Vagina (tissue), 2 donors: Measurements from ENCODE around the gene BMP2K. TPM values are rescaled to one million over a fixed set of nuclear protein-coding genes. Genes with fewer than 3 reads are reported as not detected.
"Not testable (repeated sequence)": the region's sequence is repeated elsewhere in the genome, so short reads cannot be mapped to it uniquely, and the experiment has no call there.

Experiments used
- DNase-seq, 2 donors: peaks; one replicate each; pipeline ENCODE4 v3.0.0-alpha.2; 2017; ENCODE audit errors: extremely low spot score in 2 of 2
- H3K27ac ChIP-seq: fragments of 200-600 bp; sonication (generic); one replicate; pipeline ENCODE4 v1.5.1; 2019
- H3K27me3 ChIP-seq: fragments of 200-600 bp; sonication (generic); one replicate; pipeline ENCODE4 v1.5.1; 2019
- H3K36me3 ChIP-seq, 2 donors: fragments of 200-600 bp; sonication (generic); one replicate each; pipeline ENCODE4 v1.5.1; 2017 to 2019
- H3K4me1 ChIP-seq: fragments of 200-600 bp; sonication (generic); one replicate; pipeline ENCODE4 v1.5.1; 2019
- H3K4me3 ChIP-seq, 2 donors: fragments of 200-600 bp; sonication (generic); 1 replicate in 1 of 2; 2 replicates in 1 of 2; pipeline ENCODE4 v1.5.1; 2016 to 2019
- H3K9me3 ChIP-seq: fragments of 200-600 bp; sonication (generic); one replicate; pipeline ENCODE4 v1.5.1; 2019
- CTCF ChIP-seq, 3 experiments: fragments of 450-650 bp in 2 of 3; fragments of 200-600 bp in 1 of 3; sonication (generic) in 1 of 3; IDR thresholded peaks; one replicate each; pipeline ENCODE4 v1.5.1; 2017 to 2019; ENCODE audit warnings: antibody characterized with exemption in 3 of 3, mild to moderate bottlenecking in 2 of 3, moderate library complexity in 2 of 3
- POLR2A ChIP-seq, 2 donors: fragments of 450-650 bp; IDR thresholded peaks; one replicate each; pipeline ENCODE4 v1.6.1; 2017; ENCODE audit warnings: antibody characterized with exemption in 2 of 2, mild to moderate bottlenecking in 2 of 2, moderate library complexity in 2 of 2
- POLR2AphosphoS5 ChIP-seq, 2 donors: sonication (generic); formaldehyde crosslinking; IDR thresholded peaks; one replicate each; pipeline ENCODE4 v1.9.0; 2017; ENCODE audit warnings: antibody characterized with exemption in 2 of 2, mild to moderate bottlenecking in 2 of 2, low read depth in 1 of 2; ENCODE audit not compliant: insufficient read depth in 1 of 2
- intact Hi-C: fragments of 100-400 bp; cut with DNase I; formaldehyde crosslinking; loops from one replicate; pipeline ENCODE4 v1.15.1; 2023
- total RNA-seq: library from RNA; depleted of rRNA; stranded (reverse); fragments of >200 nt; gene quantifications from one replicate; pipeline ENCODE4 v1.2.3, GENCODE V29; 2016

BMP2K gene
- total RNA-seq, 1 donor from 2014 or later: 34.9 TPM

- no peak for DNase-seq
- H3K27me3 ChIP-seq: no peaks in the 10 kb centered on the region
- H3K27ac ChIP-seq: no peak overlapping the region
- no peaks in the 10 kb centered on the region for H3K9me3 ChIP-seq
- TF ChIP-seq CTCF (IDR thresholded peaks at IDR 0.05) (no peak), POLR2AphosphoS5 (IDR thresholded peaks at IDR 0.05; ENCODE audit: insufficient read depth in 1 of 2, low read depth in 1 of 2) (no peak), POLR2A (IDR thresholded peaks at IDR 0.05) (no peak)
- intact Hi-C loops: loop anchor here (10.0 kb wide), 2 partner anchors 221 to 251 kb away; no protein-coding TSS in a partner anchor
- H3K36me3 ChIP-seq: peaks cover 0 to 13% of the 10 kb centered on the region in 2 donors
- H3K4me3 ChIP-seq: no peak overlapping the region
- H3K4me1 ChIP-seq: no peaks in the 10 kb centered on the region
Observed at GRCh38 chr4:78865451-78865850, 89.3 kb downstream of the BMP2K start.

- H3K36me3 ChIP-seq: peaks cover 0 to 36% of the 10 kb centered on the region in 2 donors
- H3K9me3 ChIP-seq: not testable (repeated sequence)
- intact Hi-C loops: loop anchor here (10.0 kb wide), 2 partner anchors 224 to 254 kb away; no protein-coding TSS in a partner anchor
Observed at GRCh38 chr4:78868712-78869111, 92.6 kb downstream of the BMP2K start.

GRCh38 chr4:78870056-78870455 is 93.9 kb downstream of the BMP2K start:
- no peaks in the 10 kb centered on the region for H3K27me3 ChIP-seq
- no peak for TF ChIP-seq CTCF (IDR thresholded peaks at IDR 0.05)
- TF ChIP-seq POLR2AphosphoS5 (IDR thresholded peaks at IDR 0.05; ENCODE audit: insufficient read depth in 1 of 2, low read depth in 1 of 2): no peak
- TF ChIP-seq POLR2A (IDR thresholded peaks at IDR 0.05): no peak
- DNase-seq: no peak
- H3K27ac ChIP-seq: no peak overlapping the region
- no peaks in the 10 kb centered on the region for H3K9me3 ChIP-seq
- intact Hi-C loops: no loop called here
- no peaks in the 10 kb centered on the region for H3K4me1 ChIP-seq
- H3K36me3 ChIP-seq: peaks cover 0 to 36% of the 10 kb centered on the region in 2 donors
- no peak overlapping the region for H3K4me3 ChIP-seq

More at GRCh38 chr4:78868712-78869111, 92.6 kb downstream of the BMP2K start:
- H3K4me1 ChIP-seq, DNase-seq, H3K27ac ChIP-seq, H3K27me3 ChIP-seq, H3K4me3 ChIP-seq: not testable (repeated sequence)

GRCh38 chr4:78876568-78877320 is 100.6 kb downstream of the BMP2K start:
- Histone ChIP-seq H3K4me3 (no peak overlapping the region), H3K36me3 (peaks cover 0 to 11% of the 10 kb centered on the region in 2 donors), H3K9me3 (no peaks in the 10 kb centered on the region), H3K27ac (no peak overlapping the region), H3K27me3 (no peaks in the 10 kb centered on the region), H3K4me1 (no peaks in the 10 kb centered on the region)
- no peak for TF ChIP-seq CTCF (IDR thresholded peaks at IDR 0.05)
- TF ChIP-seq POLR2A (IDR thresholded peaks at IDR 0.05): no peak
- TF ChIP-seq POLR2AphosphoS5 (IDR thresholded peaks at IDR 0.05; ENCODE audit: insufficient read depth in 1 of 2, low read depth in 1 of 2): no peak
- DNase-seq: no peak
- intact Hi-C loops: no loop called here

- no peaks in the 10 kb centered on the region for H3K4me1 ChIP-seq
- H3K27me3 ChIP-seq: no peaks in the 10 kb centered on the region
- TF ChIP-seq POLR2A (IDR thresholded peaks at IDR 0.05) (no peak), CTCF (IDR thresholded peaks at IDR 0.05) (no peak), POLR2AphosphoS5 (IDR thresholded peaks at IDR 0.05; ENCODE audit: insufficient read depth in 1 of 2, low read depth in 1 of 2) (no peak)
- H3K9me3 ChIP-seq: no peaks in the 10 kb centered on the region
- no peaks in the 10 kb centered on the region for H3K36me3 ChIP-seq
- no peak overlapping the region for H3K4me3 ChIP-seq
- intact Hi-C loops: no loop called here
- no peak for DNase-seq
- H3K27ac ChIP-seq: no peak overlapping the region
Observed at GRCh38 chr4:78878031-78878430, 101.9 kb downstream of the BMP2K start.
